T-helper 2 cell (primary cell): ENCODE data around the gene CETN1.

Source experiments
- DNase-seq, 5 experiments: peaks; one replicate each; pipeline versions ENCODE4 v3.0.0 to v3.0.0-alpha.2; 2012 to 2022
- total RNA-seq, 2 donors: gene quantifications; one replicate each; lab custom pipeline; 2026; lab: John Stamatoyannopoulos, UW

Gene CETN1
- total RNA-seq: 0 reads per million in 2 donors

DNA sequence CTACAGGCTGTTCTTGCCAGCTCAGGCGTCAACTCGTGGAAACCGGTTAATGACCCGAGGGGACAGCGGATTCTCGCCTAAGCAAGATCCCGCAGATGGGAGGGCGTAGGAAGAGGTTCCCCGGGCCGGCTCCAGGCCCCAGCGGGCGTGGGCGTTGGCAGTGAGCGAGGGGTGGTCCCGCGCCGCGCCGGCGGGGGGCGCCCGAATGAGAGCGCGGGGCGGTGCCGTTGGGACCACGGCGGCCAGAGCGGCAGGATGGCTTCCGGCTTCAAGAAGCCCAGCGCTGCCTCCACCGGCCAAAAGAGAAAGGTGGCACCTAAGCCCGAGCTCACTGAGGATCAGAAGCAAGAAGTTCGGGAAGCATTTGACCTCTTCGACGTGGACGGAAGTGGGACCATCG is at the start of gene CETN1:
Gene CETN1, plus strand, starts transcription at position 227 of the 400 bp plus-strand sequence. Its CDS starts 29 bp downstream, at position 256.
- no peak for DNase-seq

- no peak for DNase-seq
These were observed 48.2 kb upstream of the CETN1 start for GRCh38 chr18:532018-532417.

DNA sequence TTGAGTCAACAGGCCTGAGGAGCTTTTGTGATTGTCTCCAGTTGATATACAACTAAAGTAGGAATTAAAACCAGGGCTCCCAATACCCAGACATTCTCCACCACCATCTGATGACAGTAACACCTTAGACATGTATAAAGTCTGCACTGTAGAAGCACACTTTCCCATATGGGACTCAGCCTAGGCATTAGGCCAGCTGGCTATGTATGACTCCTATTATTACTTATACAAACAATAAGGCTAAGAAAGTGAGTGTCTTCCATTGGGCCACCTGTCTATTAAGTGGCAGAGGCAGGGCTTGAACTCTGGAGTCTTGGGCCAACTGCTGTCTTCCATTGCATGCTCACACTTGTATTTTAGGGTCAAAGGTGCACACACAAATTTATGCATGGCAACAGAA is 47.5 kb upstream of the CETN1 start:
- no peak for DNase-seq

DNA sequence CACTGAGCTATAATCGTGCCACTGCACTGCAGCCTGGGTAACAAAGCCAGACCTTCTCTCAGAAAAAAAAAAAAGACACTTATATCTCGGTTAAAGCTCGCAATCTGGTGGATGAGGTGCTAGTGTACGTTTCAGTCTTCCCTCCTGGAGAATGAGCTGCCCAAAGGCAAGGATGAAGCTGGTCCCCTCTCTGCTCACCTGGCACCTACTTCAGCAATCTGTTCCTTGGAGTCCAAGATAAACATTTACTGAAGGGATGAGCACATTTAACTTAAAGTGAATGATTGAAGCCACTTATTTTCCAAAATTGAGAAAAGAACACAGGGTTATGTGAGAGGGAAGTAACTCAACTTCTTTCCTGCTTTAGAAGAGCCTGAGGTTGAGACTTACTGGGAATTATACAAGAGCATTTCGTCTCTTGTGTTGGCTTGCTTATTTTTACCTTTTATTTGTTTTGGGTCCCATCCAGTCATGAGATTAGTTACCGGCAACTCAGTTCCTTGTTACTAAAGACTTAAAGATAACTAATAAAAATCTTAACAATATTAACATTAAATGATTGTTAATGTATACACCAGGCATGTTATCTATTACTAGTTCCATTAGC is 46.1 kb upstream of the CETN1 start:
- DNase-seq: no peak

GRCh38 chr18:543447-544078 is 36.6 kb upstream of the CETN1 start:
- no peak for DNase-seq

DNA sequence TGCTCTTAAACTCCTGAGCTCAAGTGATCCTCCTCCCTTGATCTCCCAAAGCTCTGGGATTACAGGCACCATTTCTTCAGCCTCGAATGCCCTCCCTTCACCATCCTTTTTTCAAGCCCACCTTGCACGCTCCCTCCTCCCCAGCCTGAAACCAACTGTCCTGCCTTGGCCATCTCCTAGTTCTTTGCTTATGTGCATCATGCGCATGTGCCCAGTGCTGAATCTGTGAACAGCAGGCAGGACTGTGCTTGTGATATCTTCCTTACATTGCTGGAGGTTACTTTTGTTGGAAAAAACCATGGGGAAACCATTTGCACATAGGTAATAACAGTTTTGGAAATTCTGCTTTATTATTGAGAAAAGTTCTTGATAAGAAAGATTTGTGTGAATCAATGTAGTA is 30.2 kb upstream of the CETN1 start:
- no peak for DNase-seq

DNA sequence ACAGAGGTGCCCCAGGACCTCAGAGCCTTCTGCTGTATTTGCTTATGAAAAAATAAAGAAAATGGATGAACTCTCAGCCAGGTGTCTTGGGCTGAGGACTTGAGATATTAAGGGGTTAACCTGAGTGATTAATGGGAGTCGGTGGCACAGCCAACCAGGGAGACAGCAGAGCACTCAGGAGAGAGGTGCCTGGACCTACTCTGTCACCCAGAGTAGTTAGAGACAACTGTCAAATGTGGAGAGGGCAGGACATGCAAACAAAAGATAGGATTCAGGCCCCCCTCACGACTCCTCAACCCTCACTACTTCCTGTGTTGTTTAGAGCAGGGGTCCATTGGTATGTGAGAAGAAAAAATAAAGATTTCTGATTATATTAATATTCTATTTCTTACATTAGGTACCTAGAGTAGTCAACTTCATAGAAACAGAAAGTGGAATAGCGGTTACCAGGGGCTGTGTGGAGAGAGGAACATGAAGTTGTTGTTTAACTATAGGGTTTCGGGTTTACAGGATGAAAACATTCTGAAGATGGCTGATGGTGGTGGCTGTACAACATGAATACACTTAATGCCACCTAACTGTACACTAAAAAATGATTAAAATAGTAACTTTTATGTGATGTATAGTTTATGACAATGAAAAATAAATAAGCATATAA is 28.6 kb upstream of the CETN1 start:
- no peak for DNase-seq

DNA sequence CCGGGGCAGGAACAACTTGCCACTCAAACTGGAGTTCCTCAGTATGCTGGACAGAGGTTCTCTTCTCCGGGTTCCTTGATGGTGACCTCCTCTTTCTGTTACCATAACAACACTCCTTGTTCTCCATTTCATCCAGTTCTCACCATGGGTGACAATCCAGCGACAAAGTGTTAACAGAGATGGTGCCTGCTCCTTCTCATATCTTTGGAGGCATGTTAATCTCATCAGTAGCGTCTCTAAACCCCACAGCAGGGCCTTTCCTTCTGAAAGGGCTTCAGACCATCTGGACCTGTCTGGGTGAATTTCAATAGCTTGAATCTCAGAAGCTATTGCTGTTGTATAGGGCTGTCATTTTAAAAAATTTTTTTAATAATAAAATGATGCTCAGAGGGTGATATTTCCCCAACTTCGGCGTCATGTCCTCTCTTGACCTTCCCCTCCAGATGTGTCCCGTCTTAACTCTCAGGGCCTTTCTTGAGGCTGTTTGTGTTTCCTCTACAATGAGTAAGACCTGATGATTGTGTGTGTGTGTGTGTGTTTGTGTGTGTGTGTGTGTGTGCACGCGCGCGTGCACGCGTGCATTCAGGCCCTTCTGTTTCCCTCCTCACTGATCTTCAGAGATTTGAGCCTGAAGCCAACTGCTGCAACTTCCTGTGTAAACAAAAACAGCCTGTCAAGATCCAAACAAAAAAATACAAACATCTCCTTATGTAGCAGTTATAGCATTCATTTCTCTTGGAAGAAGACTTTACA is 24.3 kb upstream of the CETN1 start:
- DNase-seq: no peak

- no peak for DNase-seq
These were observed 15.2 kb upstream of the CETN1 start for GRCh38 chr18:564708-565561.

DNA sequence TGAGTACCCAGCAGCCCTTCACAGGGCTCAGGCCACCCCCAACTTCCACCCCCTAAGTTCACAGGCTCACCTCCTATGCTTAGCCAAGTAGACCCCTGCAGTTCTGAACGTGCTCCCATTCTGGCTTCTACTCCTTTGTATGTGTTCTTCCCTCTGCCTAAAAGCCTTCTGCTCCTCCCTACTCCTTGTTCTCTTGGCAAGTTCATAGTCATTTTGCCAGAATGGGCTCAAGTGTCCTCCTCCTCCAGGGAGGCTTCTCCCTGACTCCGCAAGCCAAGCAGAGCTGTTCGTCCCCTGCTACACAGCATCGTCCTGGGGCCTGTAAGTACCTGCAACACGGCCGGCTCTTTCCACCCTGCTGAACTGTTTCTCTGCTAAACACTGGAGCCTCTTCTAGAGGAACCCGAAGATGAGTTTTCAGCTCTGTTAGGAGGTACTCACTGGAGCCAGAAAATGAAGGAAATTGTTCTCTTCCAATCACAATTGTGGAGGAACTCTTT is 14.6 kb upstream of the CETN1 start:
- DNase-seq: no peak

- DNase-seq: no peak
These were observed 13.1 kb upstream of the CETN1 start for GRCh38 chr18:567122-567521.

DNA sequence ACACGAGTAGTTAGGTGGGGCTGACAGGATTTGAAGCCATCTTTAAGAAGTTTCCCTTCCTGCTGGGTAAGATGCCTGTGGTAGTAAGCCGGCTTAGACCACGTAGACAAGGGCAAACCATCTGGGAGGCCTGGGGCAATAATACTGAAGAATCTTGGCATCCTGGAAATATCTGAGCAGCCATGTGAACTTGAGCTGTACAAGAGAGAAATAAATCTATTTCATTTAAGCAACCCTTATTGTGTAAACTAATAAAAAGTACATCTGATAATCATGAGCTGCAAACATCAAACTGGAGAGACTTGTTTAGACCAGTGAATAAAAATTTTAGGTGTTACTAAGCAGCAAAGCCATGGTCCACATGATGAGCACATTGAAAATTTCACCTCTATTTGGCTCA is 11.4 kb upstream of the CETN1 start:
- DNase-seq: no peak

DNA sequence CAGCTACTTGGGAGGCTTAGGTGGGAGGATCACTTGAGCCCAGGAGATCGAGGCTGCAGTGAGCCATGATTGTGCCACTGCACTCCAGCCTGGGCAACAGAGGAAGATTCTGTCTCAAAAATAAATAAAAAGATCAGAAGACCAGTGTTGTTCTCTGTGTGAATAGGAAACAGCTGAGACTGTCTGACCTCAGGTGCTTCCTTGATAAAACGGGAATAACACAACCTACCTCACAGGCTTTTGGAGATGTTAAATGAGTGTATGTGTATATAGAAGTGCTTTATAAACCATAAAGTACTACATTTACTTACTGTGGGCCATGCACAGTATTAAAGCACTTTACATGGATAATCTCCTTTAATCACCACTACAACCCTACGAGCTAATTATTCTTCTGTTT is 9.9 kb upstream of the CETN1 start:
- no peak for DNase-seq

- DNase-seq: no peak
These were observed 9.5 kb upstream of the CETN1 start for GRCh38 chr18:570697-571096.

DNA sequence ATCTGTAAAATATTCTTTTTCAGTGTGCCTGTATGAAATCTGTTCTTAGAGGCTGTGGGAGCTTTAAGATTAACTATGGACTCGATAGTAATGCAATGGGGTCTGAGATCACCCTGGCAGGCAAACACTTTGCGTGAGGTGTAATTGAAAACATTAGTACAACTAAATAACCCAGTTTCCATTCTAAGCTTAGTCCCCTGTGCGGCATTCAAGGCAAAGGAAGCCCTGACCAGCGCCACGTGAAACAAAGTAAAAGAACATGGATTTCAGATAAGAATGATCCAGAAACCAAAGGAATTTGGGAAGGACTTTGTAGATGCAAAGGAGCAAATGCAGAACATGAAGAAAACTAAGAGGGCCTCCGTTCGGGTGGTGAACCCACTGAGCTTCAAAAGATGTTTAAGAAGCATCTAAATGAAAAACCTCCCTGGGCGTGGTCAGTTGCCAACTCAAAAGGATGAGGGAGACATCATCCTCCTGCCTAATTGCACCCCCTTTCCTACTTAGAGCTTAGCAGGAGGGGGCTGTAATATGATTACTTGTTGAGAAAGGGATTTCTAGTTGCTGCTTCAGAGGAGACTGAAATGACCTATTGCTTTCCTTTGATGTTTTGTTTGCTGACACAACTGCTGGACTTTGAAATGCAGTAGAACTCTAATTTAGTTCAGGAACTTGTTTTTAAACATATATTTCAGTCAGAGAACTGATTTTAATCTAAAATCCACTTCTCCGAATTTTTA is 7.9 kb upstream of the CETN1 start:
- DNase-seq: no peak

DNA sequence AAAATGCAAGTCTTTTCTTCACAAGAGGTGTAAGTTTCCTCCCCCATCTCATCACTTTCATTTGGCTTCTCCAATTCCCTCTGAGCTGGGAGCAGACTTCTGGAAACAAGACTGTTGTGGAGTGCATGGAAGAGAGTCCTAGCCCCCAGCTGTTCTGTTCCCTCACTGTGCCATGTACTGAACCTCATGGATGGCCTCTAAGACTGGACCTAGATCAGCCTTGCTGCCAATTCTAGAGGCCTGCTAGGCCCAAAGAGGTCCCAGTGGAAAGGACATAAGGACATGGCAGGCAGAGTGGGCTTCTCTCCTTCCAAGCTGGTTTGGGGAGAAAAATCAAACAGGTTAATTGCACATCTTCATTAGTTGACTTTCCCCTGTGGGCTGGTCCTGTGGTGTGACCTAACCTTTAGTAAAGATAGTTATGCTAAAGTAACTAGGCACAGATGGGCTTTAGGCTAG is 7.3 kb upstream of the CETN1 start:
- no peak for DNase-seq

DNA sequence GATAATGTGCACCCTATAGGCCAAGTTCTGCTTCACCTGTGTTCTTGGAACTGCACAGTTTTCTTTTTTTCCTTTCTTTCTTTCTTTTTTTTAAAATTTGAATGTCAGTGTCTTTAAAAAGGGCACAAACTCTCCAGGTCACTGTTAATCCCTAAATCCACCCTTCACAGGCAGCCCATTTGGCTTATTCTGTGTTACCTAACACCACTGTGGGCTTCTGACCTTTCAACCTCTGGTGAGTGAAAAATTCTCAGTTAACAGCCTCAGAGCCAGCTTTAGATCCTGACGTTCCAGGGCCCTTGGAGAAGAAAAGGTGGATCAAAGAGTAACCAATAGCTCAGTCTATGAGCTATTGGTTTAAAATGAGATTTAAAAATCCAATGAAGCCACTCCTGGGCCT is 6.8 kb upstream of the CETN1 start:
- no peak for DNase-seq

DNA sequence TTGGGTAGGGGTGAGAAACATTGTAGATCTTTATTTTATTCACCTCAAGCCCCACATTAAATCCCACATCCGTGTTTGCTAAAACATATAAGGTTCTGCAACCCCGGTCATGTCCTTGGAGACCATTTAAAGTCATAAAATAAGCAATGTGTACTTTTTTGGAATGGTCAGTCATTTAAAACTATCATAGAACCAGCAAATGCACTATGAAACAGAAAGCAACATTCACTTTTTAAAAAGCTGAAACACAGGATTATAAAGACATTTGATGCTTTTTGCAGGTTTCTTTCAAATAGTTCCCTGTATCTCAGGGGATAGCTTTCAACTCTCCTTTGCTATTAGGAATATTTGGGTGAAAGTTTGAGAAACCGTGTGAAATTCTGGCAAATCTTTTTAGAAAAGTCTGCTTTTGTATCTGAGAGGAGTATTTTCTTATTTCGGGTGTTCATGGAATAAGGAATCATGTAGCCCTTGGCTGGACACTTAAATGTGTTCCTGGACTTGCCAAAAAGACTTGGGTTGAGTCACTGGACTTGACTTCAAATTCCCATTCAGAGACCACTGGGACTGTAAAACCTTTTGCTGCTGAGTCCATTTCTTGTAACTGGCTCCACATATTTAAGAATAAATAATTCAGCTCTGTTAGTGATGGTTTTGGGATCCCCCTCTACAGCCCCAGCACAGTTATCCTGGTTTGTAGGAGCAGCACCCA is 5.9 kb upstream of the CETN1 start:
- no peak for DNase-seq

DNA sequence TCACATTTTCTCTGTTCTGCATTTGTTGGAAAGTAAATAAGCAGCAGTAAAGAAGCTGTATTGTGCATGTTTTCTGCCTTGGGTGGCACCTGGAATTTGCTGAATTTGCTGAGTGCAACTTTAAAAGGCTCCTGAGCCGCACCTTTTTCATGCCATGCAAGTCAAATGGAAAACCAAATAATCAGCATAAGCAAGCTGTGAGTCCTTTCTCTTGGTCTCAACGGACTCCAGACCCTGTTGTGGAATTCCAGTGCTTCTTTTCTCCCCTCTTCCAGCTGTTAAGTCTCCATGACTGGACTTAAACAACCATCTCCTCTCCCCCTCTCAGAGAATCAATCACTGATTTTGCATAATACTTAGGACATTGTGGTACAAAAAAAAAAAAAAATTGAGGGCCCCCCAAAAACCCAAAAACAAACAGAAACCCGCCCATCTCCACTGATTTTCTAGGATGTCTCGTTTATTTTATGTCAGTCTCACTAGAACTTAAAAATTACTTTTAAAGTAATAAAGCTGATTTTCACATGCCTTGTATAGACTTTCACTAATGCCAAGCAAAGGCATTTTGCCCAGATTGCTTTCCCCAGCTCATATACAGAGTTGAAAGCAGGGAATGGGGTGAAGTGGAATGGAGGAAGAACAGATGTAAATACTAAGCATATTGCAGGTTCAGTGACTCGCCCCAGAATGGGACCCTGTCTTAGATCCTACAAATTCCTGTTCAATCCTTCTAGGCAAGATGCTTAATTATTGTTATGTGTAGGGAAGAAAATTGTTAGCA is 5.1 kb upstream of the CETN1 start:
- no peak for DNase-seq

- DNase-seq: no peak
These were observed 3.3 kb upstream of the CETN1 start for GRCh38 chr18:576924-577323.
